Chondrocyte (in vitro differentiated cells): ENCODE data around the gene STEEP1. TPM values are rescaled to one million over a fixed set of nuclear protein-coding genes. Genes with fewer than 3 reads are reported as not detected.
A peak's percentile ranks its signal among the peaks of the same experiment; 100 is the strongest.
"Not testable (repeated sequence)": the region's sequence is repeated elsewhere in the genome, so short reads cannot be mapped to it uniquely, and the experiment has no call there.

Source experiments
- DNase-seq: peaks from one replicate; pipeline ENCODE4 v3.0.0; 2021; ENCODE audit warnings: mixed read lengths, low spot score
- H3K27ac Mint-ChIP-seq: one replicate; pipeline ENCODE4 v1.8.0; 2021; ENCODE audit warnings: mild to moderate bottlenecking, moderate library complexity, mixed read lengths; ENCODE audit not compliant: unreplicated experiment
- H3K27me3 Mint-ChIP-seq: 2 replicates; pipeline ENCODE4 v1.8.0; 2021; ENCODE audit warnings: low read depth, mixed read lengths
- H3K36me3 Mint-ChIP-seq: 2 replicates; pipeline ENCODE4 v1.8.0; 2021; ENCODE audit warnings: low read depth, mixed read lengths
- H3K4me1 Mint-ChIP-seq: 2 replicates; pipeline ENCODE4 v1.8.0; 2021; ENCODE audit warnings: low read depth, mild to moderate bottlenecking, mixed read lengths
- H3K4me3 Mint-ChIP-seq: one replicate; pipeline ENCODE4 v1.8.0; 2021; ENCODE audit warnings: mild to moderate bottlenecking, moderate library complexity, mixed read lengths; ENCODE audit not compliant: unreplicated experiment
- H3K9me3 Mint-ChIP-seq: 2 replicates; pipeline ENCODE4 v1.8.0; 2021; ENCODE audit warnings: low read depth, mixed read lengths
- CTCF ChIP-seq: fragments of 200-600 bp; sonication (generic); IDR thresholded peaks from 2 replicates; pipeline ENCODE4 v1.5.0; 2021; ENCODE audit warnings: antibody characterized with exemption, mild to moderate bottlenecking, moderate library complexity
- total RNA-seq: library from RNA; stranded (reverse); gene quantifications from 3 replicates; pipeline ENCODE4 v1.2.1, GENCODE V29; 2021

STEEP1 gene
- total RNA-seq, 1 donor from 2014 or later, result 19.2 TPM

- no peak for TF ChIP-seq CTCF
- peaks cover 2% of the 10 kb centered on the region for H3K9me3 Mint-ChIP-seq
- DNase-seq, result peak; percentile 15
- no peaks in the 10 kb centered on the region for H3K36me3 Mint-ChIP-seq
- peak overlapping the region; percentile 29 for H3K27ac Mint-ChIP-seq
- no peaks in the 10 kb centered on the region for H3K27me3 Mint-ChIP-seq
- peaks cover 20% of the 10 kb centered on the region for H3K4me1 Mint-ChIP-seq
- H3K4me3 Mint-ChIP-seq, result no peak overlapping the region
Observed at GRCh38 chrX:119501511-119502148, 63.6 kb downstream of the STEEP1 start.

- peak; percentile 42 for DNase-seq
- no peak overlapping the region for H3K4me3 Mint-ChIP-seq
- no peak for TF ChIP-seq CTCF
- peaks cover 2% of the 10 kb centered on the region for H3K9me3 Mint-ChIP-seq
- peaks cover 20% of the 10 kb centered on the region for H3K4me1 Mint-ChIP-seq
- H3K27me3 Mint-ChIP-seq, result no peaks in the 10 kb centered on the region
- H3K27ac Mint-ChIP-seq, result no peak overlapping the region
- H3K36me3 Mint-ChIP-seq, result no peaks in the 10 kb centered on the region
Observed at GRCh38 chrX:119500061-119500800, 65.0 kb downstream of the STEEP1 start.

- TF ChIP-seq CTCF, result no peak
- no peak for DNase-seq
- Mint-ChIP-seq H3K9me3 (peaks cover 2% of the 10 kb centered on the region), H3K36me3 (no peaks in the 10 kb centered on the region), H3K27ac (no peak overlapping the region), H3K4me1 (peaks cover 5% of the 10 kb centered on the region), H3K4me3 (no peak overlapping the region), H3K27me3 (no peaks in the 10 kb centered on the region)
Observed at GRCh38 chrX:119497185-119497584, 68.0 kb downstream of the STEEP1 start.

GRCh38 chrX:119495734-119496726 is 69.2 kb downstream of the STEEP1 start:
- H3K27me3 Mint-ChIP-seq, result no peaks in the 10 kb centered on the region
- H3K9me3 Mint-ChIP-seq, result peaks cover 2% of the 10 kb centered on the region

GRCh38 chrX:119493851-119494495 is 71.2 kb downstream of the STEEP1 start:
- H3K27ac Mint-ChIP-seq, H3K9me3 Mint-ChIP-seq, H3K4me1 Mint-ChIP-seq, DNase-seq, H3K4me3 Mint-ChIP-seq, H3K27me3 Mint-ChIP-seq, H3K36me3 Mint-ChIP-seq: not testable (repeated sequence)

More at GRCh38 chrX:119495734-119496726, 69.2 kb downstream of the STEEP1 start:
- H3K4me1 Mint-ChIP-seq, result no peaks in the 10 kb centered on the region
- no peak for DNase-seq
- H3K36me3 Mint-ChIP-seq, result no peaks in the 10 kb centered on the region
- no peak for TF ChIP-seq CTCF
- H3K4me3 Mint-ChIP-seq, result no peak overlapping the region
- H3K27ac Mint-ChIP-seq, result no peak overlapping the region
